ENCODE measurements around the gene C1QTNF1. TPM values are rescaled to one million over a fixed set of nuclear protein-coding genes. Genes with fewer than 3 reads are reported as not detected.
"Not testable (repeated sequence)": the region's sequence is repeated elsewhere in the genome, so short reads cannot be mapped to it uniquely, and the experiment has no call there.

C1QTNF1 gene
- total RNA-seq, 2 donors from 2014 or later = 445 to 518 TPM

DNA sequence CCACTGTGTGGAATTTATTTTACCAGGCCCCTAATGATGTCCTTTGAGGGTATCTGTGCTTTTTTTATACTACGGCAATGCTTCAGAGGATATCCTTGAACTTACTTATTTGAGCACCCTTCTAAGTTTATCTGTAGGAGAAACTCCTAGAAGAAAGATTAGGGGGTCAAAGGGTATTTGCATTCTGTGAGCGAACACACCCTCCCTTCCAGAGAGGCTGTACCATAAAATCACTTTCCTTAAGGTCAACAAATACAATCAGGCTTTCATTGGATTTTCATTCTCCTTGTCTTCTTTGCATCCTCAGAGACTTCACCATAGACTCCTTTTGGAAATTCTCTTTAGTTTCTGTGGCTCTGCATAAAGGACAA lies 4.7 kb upstream of the C1QTNF1 start:
- DNase-seq (ENCODE audit: low spot score) = no peak
- H3K36me3 ChIP-seq = no peaks in the 10 kb centered on the region
- no peaks in the 10 kb centered on the region for H3K27me3 ChIP-seq (replicated peaks; ENCODE audit: insufficient read depth)
- H3K27ac ChIP-seq = peak overlapping the region in 1 of 2 donors; percentile 84
- H3K9me3 ChIP-seq = no peaks in the 10 kb centered on the region
- no peak for ATAC-seq (ENCODE audit: insufficient number of reproducible peaks, low FRiP score, low read depth)
- peaks cover 33 to 45% of the 10 kb centered on the region in 2 donors for H3K4me1 ChIP-seq (ENCODE audit: control insufficient read depth in 1 of 2, low read depth in 2 of 2)
- TF ChIP-seq, protein P1, sequence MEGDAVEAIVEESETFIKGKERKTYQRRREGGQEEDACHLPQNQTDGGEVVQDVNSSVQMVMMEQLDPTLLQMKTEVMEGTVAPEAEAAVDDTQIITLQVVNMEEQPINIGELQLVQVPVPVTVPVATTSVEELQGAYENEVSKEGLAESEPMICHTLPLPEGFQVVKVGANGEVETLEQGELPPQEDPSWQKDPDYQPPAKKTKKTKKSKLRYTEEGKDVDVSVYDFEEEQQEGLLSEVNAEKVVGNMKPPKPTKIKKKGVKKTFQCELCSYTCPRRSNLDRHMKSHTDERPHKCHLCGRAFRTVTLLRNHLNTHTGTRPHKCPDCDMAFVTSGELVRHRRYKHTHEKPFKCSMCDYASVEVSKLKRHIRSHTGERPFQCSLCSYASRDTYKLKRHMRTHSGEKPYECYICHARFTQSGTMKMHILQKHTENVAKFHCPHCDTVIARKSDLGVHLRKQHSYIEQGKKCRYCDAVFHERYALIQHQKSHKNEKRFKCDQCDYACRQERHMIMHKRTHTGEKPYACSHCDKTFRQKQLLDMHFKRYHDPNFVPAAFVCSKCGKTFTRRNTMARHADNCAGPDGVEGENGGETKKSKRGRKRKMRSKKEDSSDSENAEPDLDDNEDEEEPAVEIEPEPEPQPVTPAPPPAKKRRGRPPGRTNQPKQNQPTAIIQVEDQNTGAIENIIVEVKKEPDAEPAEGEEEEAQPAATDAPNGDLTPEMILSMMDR (IDR thresholded peaks at IDR 0.05) = no peak
- H3K4me3 ChIP-seq = no peak overlapping the region

GRCh38 chr17:79019632-79020584 lies 4.1 kb upstream of the C1QTNF1 start:
- Histone ChIP-seq H3K27ac (peak overlapping the region; percentile 84 to 92), H3K4me1 (ENCODE audit: control insufficient read depth in 1 of 2, low read depth in 2 of 2) (peaks cover 33 to 45% of the 10 kb centered on the region in 2 donors), H3K36me3 (no peaks in the 10 kb centered on the region), H3K4me3 (peak overlapping the region; percentile 48), H3K27me3 (replicated peaks; ENCODE audit: insufficient read depth) (no peaks in the 10 kb centered on the region), H3K9me3 (no peaks in the 10 kb centered on the region)
- ATAC-seq (ENCODE audit: insufficient number of reproducible peaks, low FRiP score, low read depth) = peak; percentile 49
- DNase-seq (ENCODE audit: low spot score) = peak; percentile 58
- TF ChIP-seq, protein P1 (IDR thresholded peaks at IDR 0.05) = peak; percentile 74

DNA sequence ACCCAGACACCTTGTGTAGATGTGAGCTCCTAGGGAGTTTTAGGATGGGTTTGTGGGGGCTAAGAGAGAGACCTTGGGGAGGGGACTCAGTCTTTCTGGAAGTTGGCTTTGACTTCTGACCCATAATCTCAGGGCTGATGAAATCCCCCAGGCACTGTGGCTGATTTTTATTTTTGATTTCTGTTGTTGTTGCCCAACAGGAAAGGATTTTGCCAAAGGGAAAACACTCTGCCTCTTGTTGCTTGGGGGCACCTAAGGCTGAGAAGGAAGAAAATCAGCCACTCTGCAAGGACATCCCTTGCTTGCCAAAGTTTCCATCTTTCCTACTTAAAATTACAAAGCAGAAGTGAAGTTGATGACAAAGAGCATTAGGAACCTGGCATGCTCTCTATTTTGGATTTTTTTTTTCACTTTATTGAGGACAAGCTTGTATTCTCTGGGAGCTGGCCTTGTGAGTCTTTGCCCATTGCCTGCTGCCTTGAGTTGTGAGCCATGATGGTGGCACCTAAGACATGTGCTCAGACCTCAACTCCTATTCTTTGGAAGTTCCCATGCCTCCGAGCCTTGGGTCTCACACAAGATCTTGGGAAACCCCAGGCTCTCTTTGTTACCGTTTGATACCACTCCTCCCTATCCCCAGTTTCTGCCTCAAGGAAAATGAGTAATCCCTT lies 3.2 kb upstream of the C1QTNF1 start:
- peak; percentile 3 for ATAC-seq (ENCODE audit: insufficient number of reproducible peaks, low FRiP score, low read depth)
- H3K27ac ChIP-seq = peak overlapping the region; percentile 84 to 92
- H3K4me1 ChIP-seq (ENCODE audit: control insufficient read depth in 1 of 2, low read depth in 2 of 2) = peaks cover 33 to 45% of the 10 kb centered on the region in 2 donors
- no peaks in the 10 kb centered on the region for H3K36me3 ChIP-seq
- H3K9me3 ChIP-seq = no peaks in the 10 kb centered on the region
- no peaks in the 10 kb centered on the region for H3K27me3 ChIP-seq (replicated peaks; ENCODE audit: insufficient read depth)
- no peak for DNase-seq (ENCODE audit: low spot score)
- H3K4me3 ChIP-seq = peak overlapping the region; percentile 48
- TF ChIP-seq, protein P1 (IDR thresholded peaks at IDR 0.05) = no peak

DNA sequence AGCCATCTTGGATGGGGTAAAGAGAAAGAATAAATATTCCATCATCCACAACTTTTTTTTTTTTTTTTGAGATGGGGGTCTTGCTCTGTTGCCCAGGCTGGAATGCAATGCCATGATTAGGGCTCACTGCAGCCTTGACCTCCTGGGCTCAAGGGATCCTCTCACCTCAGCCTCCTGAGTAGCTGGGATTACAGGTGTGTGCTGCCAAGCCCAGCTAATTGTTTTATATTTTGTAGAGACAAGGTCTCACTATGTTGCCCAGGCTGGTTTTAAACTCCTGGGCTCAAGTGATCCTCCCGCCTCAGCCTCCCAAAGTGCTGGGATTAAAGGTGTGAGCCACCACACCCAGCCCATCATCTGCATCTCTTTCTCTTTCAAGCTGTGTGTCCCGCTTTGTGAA lies 2.0 kb upstream of the C1QTNF1 start:
- H3K4me1 ChIP-seq (ENCODE audit: control insufficient read depth in 1 of 2, low read depth in 2 of 2) = peaks cover 40 to 56% of the 10 kb centered on the region in 2 donors
- not testable (repeated sequence) for DNase-seq (ENCODE audit: low spot score); H3K4me3 ChIP-seq; H3K9me3 ChIP-seq; H3K36me3 ChIP-seq; H3K27me3 ChIP-seq (replicated peaks; ENCODE audit: insufficient read depth); ATAC-seq (ENCODE audit: insufficient number of reproducible peaks, low FRiP score, low read depth)
- peak overlapping the region; percentile 84 to 92 for H3K27ac ChIP-seq

- peak overlapping the region; percentile 79 for H3K4me3 ChIP-seq
- peaks cover 46 to 62% of the 10 kb centered on the region in 2 donors for H3K4me1 ChIP-seq (ENCODE audit: control insufficient read depth in 1 of 2, low read depth in 2 of 2)
- ATAC-seq (ENCODE audit: insufficient number of reproducible peaks, low FRiP score, low read depth) = peak; percentile 22
- DNase-seq (ENCODE audit: low spot score) = peak; percentile 80
- TF ChIP-seq, protein P1 (IDR thresholded peaks at IDR 0.05) = no peak
- no peaks in the 10 kb centered on the region for H3K9me3 ChIP-seq
- H3K27ac ChIP-seq = peak overlapping the region; percentile 84 to 92
- no peaks in the 10 kb centered on the region for H3K27me3 ChIP-seq (replicated peaks; ENCODE audit: insufficient read depth)
- H3K36me3 ChIP-seq = no peaks in the 10 kb centered on the region
These were observed 1.4 kb upstream of the C1QTNF1 start for GRCh38 chr17:79022507-79022991.

Measured in thoracic aorta (tissue), 2 donors.